Measurements from ENCODE around the gene CEP295NL. TPM values are rescaled to one million over a fixed set of nuclear protein-coding genes. Genes with fewer than 3 reads are reported as not detected.

The CEP295NL gene
- total RNA-seq (2022; extraction: Qiagen RNA extraction; ENCODE audit: low read depth), result 0.15 to 0.57 TPM (median 0.34 TPM) in 5 replicates

GRCh38 chr17:78903101-78903779, at the start of gene CEP295NL:
TSS of gene CEP295NL (minus strand) at chr17:78903201. CDS start at chr17:78901828, 1,373 bp downstream.

GRCh38 chr17:78925234-78925633, 22.2 kb upstream of the CEP295NL start, which contains the start of gene TIMP2:
TSS of gene TIMP2 (minus strand) at chr17:78925387. CDS start at chr17:78925088, 299 bp downstream.

GRCh38 chr17:78840780-78841611, 62.0 kb downstream of the CEP295NL start, which contains the start of gene USP36:
TSS of gene USP36 (minus strand) at chr17:78840814. CDS start at chr17:78836363, 4,451 bp downstream.

Other genes with a start within 250 kb of the CEP295NL start
- 60.4 to 76.4 TPM (median 62.9 TPM) in 5 replicates for gene CYTH1, start 120.9 kb downstream of the CEP295NL start, total RNA-seq (2022; extraction: Qiagen RNA extraction; ENCODE audit: low read depth)
- gene USP36, start 62.4 kb downstream of the CEP295NL start, total RNA-seq (2022; extraction: Qiagen RNA extraction; ENCODE audit: low read depth), result 51.4 to 59.0 TPM (median 57.2 TPM) in 5 replicates
- 201 to 255 TPM (median 228 TPM) in 5 replicates for gene TIMP2, start 22.2 kb upstream of the CEP295NL start, total RNA-seq (2022; extraction: Qiagen RNA extraction; ENCODE audit: low read depth)
- 71.8 to 91.2 TPM (median 76.6 TPM) in 5 replicates for gene LGALS3BP, start 76.7 kb upstream of the CEP295NL start, total RNA-seq (2022; extraction: Qiagen RNA extraction; ENCODE audit: low read depth)
- gene CANT1, start 106.6 kb upstream of the CEP295NL start, total RNA-seq (2022; extraction: Qiagen RNA extraction; ENCODE audit: low read depth), result 74.1 to 86.6 TPM (median 80.7 TPM) in 5 replicates
- 51.8 to 62.2 TPM (median 53.9 TPM) in 5 replicates for gene C1QTNF1, start 121.0 kb upstream of the CEP295NL start, total RNA-seq (2022; extraction: Qiagen RNA extraction; ENCODE audit: low read depth)
- gene ENGASE, start 171.6 kb upstream of the CEP295NL start, total RNA-seq (2022; extraction: Qiagen RNA extraction; ENCODE audit: low read depth), result 12.0 to 19.0 TPM (median 15.6 TPM) in 5 replicates

Measured in A549 treated with GW870086 at 1 μM for 4 hours (cell line).